Measurements from ENCODE around the gene NUDCD3.

GRCh38 chr7:44383566-44383965, 106.9 kb downstream of the NUDCD3 start:
- TF ChIP-seq CTCF (IDR thresholded peaks at IDR 0.05; ENCODE audit: low read depth, low read length, poor library complexity, severe bottlenecking): no peak
- no peak for TF ChIP-seq EZH2phosphoT487 (IDR thresholded peaks at IDR 0.05; ENCODE audit: borderline replicate concordance, low read length)
